Activated naive CD4-positive, alpha-beta T cell treated with anti-CD3 and anti-CD28 coated beads, Interleukin-2, amount 50 U/mL, for 72 hours (primary cell): ENCODE measurements around the gene KIAA0930. TPM values are rescaled to one million over a fixed set of nuclear protein-coding genes. Genes with fewer than 3 reads are reported as not detected.
A peak's percentile ranks its signal among the peaks of the same experiment; 100 is the strongest.
"Not testable (repeated sequence)": the region's sequence is repeated elsewhere in the genome, so short reads cannot be mapped to it uniquely, and the experiment has no call there.

ENCODE experiments used
- ATAC-seq, 2 donors: fragments of 150-1000 bp; cut with Tn5 transposase; 2 replicates each; pipeline ENCODE4 v1.10.0; 2021; ENCODE audit warnings: mild to moderate bottlenecking in 2 of 2, moderate library complexity in 2 of 2
- DNase-seq, 2 donors: peaks; one replicate each; pipeline ENCODE4 v3.0.0; 2021 to 2022; ENCODE audit warnings: low spot score in 2 of 2
- H3K27ac Mint-ChIP-seq, 2 donors: one replicate each; pipeline ENCODE4 v1.8.0; 2022; ENCODE audit warnings: mild to moderate bottlenecking in 2 of 2, mixed read lengths in 2 of 2
- H3K36me3 Mint-ChIP-seq, 2 donors: one replicate each; pipeline ENCODE4 v1.8.0; 2022; ENCODE audit warnings: mixed read lengths in 2 of 2
- H3K9me3 Mint-ChIP-seq, 2 donors: one replicate each; pipeline ENCODE4 v1.8.0; 2022; ENCODE audit warnings: mixed read lengths in 2 of 2
- total RNA-seq, 2 donors: library from RNA; stranded (reverse); gene quantifications; one replicate each; pipeline ENCODE4 v1.2.3, GENCODE V29; 2022

Gene KIAA0930
- total RNA-seq: 10 to 100 TPM; 12.5 to 16.5 TPM

GRCh38 chr22:45240810-45241631, at the start of gene KIAA0930:
Gene KIAA0930, minus strand, starts transcription at chr22:45240894. Its CDS starts 191 bp downstream, at chr22:45240703.
- H3K36me3 Mint-ChIP-seq: no peaks in the 10 kb centered on the region
- ATAC-seq (peak; percentile 67 to 79), DNase-seq (peak; percentile 68 to 74)
- H3K27ac Mint-ChIP-seq: peak within 1 kb of the TSS; percentile 63 to 86
- H3K9me3 Mint-ChIP-seq: no peaks in the 10 kb centered on the region

GRCh38 chr22:45286854-45287551, 46.3 kb upstream of the KIAA0930 start:
- H3K27ac Mint-ChIP-seq: no peak overlapping the region
- no peaks in the 10 kb centered on the region for H3K9me3 Mint-ChIP-seq
- ATAC-seq (no peak), DNase-seq (no peak)
- H3K36me3 Mint-ChIP-seq: no peaks in the 10 kb centered on the region

GRCh38 chr22:45285263-45286058, 44.8 kb upstream of the KIAA0930 start:
- H3K27ac Mint-ChIP-seq: no peak overlapping the region
- H3K9me3 Mint-ChIP-seq: no peaks in the 10 kb centered on the region
- DNase-seq (no peak), ATAC-seq (no peak)
- H3K36me3 Mint-ChIP-seq: no peaks in the 10 kb centered on the region

GRCh38 chr22:45284705-45285262, 44.1 kb upstream of the KIAA0930 start, which contains the start of gene UPK3A:
Gene UPK3A, plus strand, starts transcription at chr22:45284949. Its CDS starts 65 bp downstream, at chr22:45285014.
- DNase-seq (peak; percentile 67 to 73), ATAC-seq (peak; percentile 97 to 98)
- no peaks in the 10 kb centered on the region for H3K9me3 Mint-ChIP-seq
- H3K36me3 Mint-ChIP-seq: no peaks in the 10 kb centered on the region
- H3K27ac Mint-ChIP-seq: no peak within 1 kb of the TSS

- no peaks in the 10 kb centered on the region for H3K36me3 Mint-ChIP-seq
- DNase-seq: no peak
- H3K9me3 Mint-ChIP-seq: no peaks in the 10 kb centered on the region
- no peak for ATAC-seq
- peak overlapping the region in 1 of 2 donors; percentile 56 for H3K27ac Mint-ChIP-seq
Observed at GRCh38 chr22:45281010-45281409, 40.3 kb upstream of the KIAA0930 start.

- DNase-seq (no peak), ATAC-seq (no peak)
- H3K9me3 Mint-ChIP-seq: no peaks in the 10 kb centered on the region
- H3K36me3 Mint-ChIP-seq: no peaks in the 10 kb centered on the region
- peak overlapping the region in 1 of 2 donors; percentile 56 for H3K27ac Mint-ChIP-seq
Observed at GRCh38 chr22:45280587-45280980, 39.9 kb upstream of the KIAA0930 start.

GRCh38 chr22:45278125-45278524, 37.4 kb upstream of the KIAA0930 start:
- no peak for ATAC-seq
- no peak overlapping the region for H3K27ac Mint-ChIP-seq
- DNase-seq: no peak
- no peaks in the 10 kb centered on the region for H3K36me3 Mint-ChIP-seq
- no peaks in the 10 kb centered on the region for H3K9me3 Mint-ChIP-seq

GRCh38 chr22:45277720-45278119, 37.0 kb upstream of the KIAA0930 start:
- not testable (repeated sequence) for H3K36me3 Mint-ChIP-seq

GRCh38 chr22:45276507-45277105, 35.9 kb upstream of the KIAA0930 start:
- no peaks in the 10 kb centered on the region for H3K9me3 Mint-ChIP-seq
- ATAC-seq (no peak), DNase-seq (no peak)
- no peak overlapping the region for H3K27ac Mint-ChIP-seq
- no peaks in the 10 kb centered on the region for H3K36me3 Mint-ChIP-seq

More at GRCh38 chr22:45277720-45278119, 37.0 kb upstream of the KIAA0930 start:
- DNase-seq, ATAC-seq, H3K9me3 Mint-ChIP-seq, H3K27ac Mint-ChIP-seq: not testable (repeated sequence)

GRCh38 chr22:45273452-45274075, 32.9 kb upstream of the KIAA0930 start:
- Mint-ChIP-seq H3K27ac (no peak overlapping the region), H3K36me3 (no peaks in the 10 kb centered on the region), H3K9me3 (no peaks in the 10 kb centered on the region)
- ATAC-seq: no peak
- no peak for DNase-seq

GRCh38 chr22:45272498-45272897, 31.8 kb upstream of the KIAA0930 start:
- no peak overlapping the region for H3K27ac Mint-ChIP-seq
- ATAC-seq: no peak
- H3K36me3 Mint-ChIP-seq: no peaks in the 10 kb centered on the region

GRCh38 chr22:45271667-45272201, 31.0 kb upstream of the KIAA0930 start:
- Mint-ChIP-seq H3K27ac (no peak overlapping the region), H3K36me3 (no peaks in the 10 kb centered on the region), H3K9me3 (no peaks in the 10 kb centered on the region)
- ATAC-seq (no peak), DNase-seq (no peak)

More at GRCh38 chr22:45272498-45272897, 31.8 kb upstream of the KIAA0930 start:
- no peaks in the 10 kb centered on the region for H3K9me3 Mint-ChIP-seq
- no peak for DNase-seq

- Mint-ChIP-seq H3K9me3 (no peaks in the 10 kb centered on the region), H3K27ac (no peak overlapping the region), H3K36me3 (no peaks in the 10 kb centered on the region)
- DNase-seq (no peak), ATAC-seq (no peak)
Observed at GRCh38 chr22:45270095-45271020, 29.7 kb upstream of the KIAA0930 start.

- Mint-ChIP-seq H3K27ac (peak overlapping the region in 1 of 2 donors; percentile 60), H3K36me3 (no peaks in the 10 kb centered on the region), H3K9me3 (no peaks in the 10 kb centered on the region)
- ATAC-seq: peak; percentile 90 to 91
- DNase-seq: peak; percentile 80 to 96
Observed at GRCh38 chr22:45268958-45269844, 28.5 kb upstream of the KIAA0930 start.
